ELR (cell line): ENCODE data around the gene MSGN1.
"Not testable (repeated sequence)": the region's sequence is repeated elsewhere in the genome, so short reads cannot be mapped to it uniquely, and the experiment has no call there.

Source experiments
- DNase-seq: peaks from one replicate; pipeline ENCODE4 v3.0.0-alpha.2; 2015; ENCODE audit warnings: low read depth

The MSGN1 gene

GRCh38 chr2:17805717-17806363 is 10.4 kb upstream of the MSGN1 start:
- no peak for DNase-seq

GRCh38 chr2:17813010-17813741 is 3.1 kb upstream of the MSGN1 start:
- peak; percentile 8 for DNase-seq

- no peak for DNase-seq
These were observed 2.4 kb upstream of the MSGN1 start for GRCh38 chr2:17813742-17814473.

- DNase-seq, result no peak
These were observed 1.7 kb upstream of the MSGN1 start for GRCh38 chr2:17814601-17815000.

GRCh38 chr2:17815468-17816184 is 634 bp upstream of the MSGN1 start:
- no peak for DNase-seq

GRCh38 chr2:17818235-17818815 is 2.1 kb downstream of the MSGN1 start:
- no peak for DNase-seq

GRCh38 chr2:17821080-17821479 is 4.8 kb downstream of the MSGN1 start:
- no peak for DNase-seq

- no peak for DNase-seq
These were observed 5.5 kb downstream of the MSGN1 start for GRCh38 chr2:17821535-17822444.

GRCh38 chr2:17822445-17823117 is 6.3 kb downstream of the MSGN1 start:
- no peak for DNase-seq

- not testable (repeated sequence) for DNase-seq
These were observed 7.4 kb downstream of the MSGN1 start for GRCh38 chr2:17823646-17824045.

- no peak for DNase-seq
These were observed 11.1 kb downstream of the MSGN1 start for GRCh38 chr2:17827316-17827715.

- DNase-seq, result no peak
These were observed 11.5 kb downstream of the MSGN1 start for GRCh38 chr2:17827785-17828184.

GRCh38 chr2:17830053-17831034 is 14.1 kb downstream of the MSGN1 start:
- DNase-seq, result peak; percentile 60

GRCh38 chr2:17835516-17835915 is 19.3 kb downstream of the MSGN1 start:
- DNase-seq, result no peak

GRCh38 chr2:17839959-17840358 is 23.7 kb downstream of the MSGN1 start:
- DNase-seq, result no peak

GRCh38 chr2:17843457-17843856 is 27.2 kb downstream of the MSGN1 start:
- DNase-seq, result no peak

GRCh38 chr2:17845806-17846205 is 29.5 kb downstream of the MSGN1 start:
- DNase-seq, result no peak

- DNase-seq, result no peak
These were observed 30.4 kb downstream of the MSGN1 start for GRCh38 chr2:17846676-17847075.

GRCh38 chr2:17847236-17847635 is 31.0 kb downstream of the MSGN1 start:
- no peak for DNase-seq
